HepG2 (cell line): Measurements from ENCODE around the gene RBM47. TPM values are rescaled to one million over a fixed set of nuclear protein-coding genes. Genes with fewer than 3 reads are reported as not detected.

Experiments
- E2F1 ChIP-seq: sonication (generic); formaldehyde crosslinking; IDR thresholded peaks from 2 replicates; pipeline ENCODE4 v1.5.0; 2020; ENCODE audit warnings: missing genetic modification reagents
- EZH2 ChIP-seq: conservative IDR thresholded peaks from 2 replicates; pipeline ENCODE4 v1.6.1; 2012; ENCODE audit warnings: mild to moderate bottlenecking, low read depth, low read length, moderate library complexity
- FIP1L1 ChIP-seq: fragments of 200-400 bp; formaldehyde crosslinking; IDR thresholded peaks from 2 replicates; pipeline ENCODE4 v1.6.1; 2018; ENCODE audit warnings: low read depth, mild to moderate bottlenecking, low read length, moderate library complexity, borderline replicate concordance; ENCODE audit not compliant: insufficient read depth
- HOXA9 ChIP-seq: sonication (generic); formaldehyde crosslinking; IDR thresholded peaks from 2 replicates; pipeline ENCODE4 v1.8.1; 2022; ENCODE audit warnings: missing genetic modification reagents, mild to moderate bottlenecking, moderate library complexity, borderline replicate concordance
- HOXD1 ChIP-seq: sonication (generic); formaldehyde crosslinking; IDR thresholded peaks from 2 replicates; pipeline ENCODE4 v1.5.0; 2020; ENCODE audit warnings: missing genetic modification reagents
- ISL2 ChIP-seq: sonication (generic); formaldehyde crosslinking; IDR thresholded peaks from 2 replicates; pipeline ENCODE4 v1.5.0; 2020; ENCODE audit warnings: missing genetic modification reagents
- KDM5B ChIP-seq: sonication (generic); formaldehyde crosslinking; IDR thresholded peaks from 2 replicates; pipeline ENCODE4 v1.4.0; 2020; ENCODE audit warnings: missing genetic modification reagents, mild to moderate bottlenecking, borderline replicate concordance
- KLF13 ChIP-seq: sonication (generic); formaldehyde crosslinking; IDR thresholded peaks from 2 replicates; pipeline ENCODE4 v1.4.0; 2020; ENCODE audit warnings: mild to moderate bottlenecking, missing genetic modification reagents
- KLF6 ChIP-seq: IDR thresholded peaks from 2 replicates; pipeline ENCODE4 v1.8.0; 2016; ENCODE audit warnings: missing biosample characterization, missing genetic modification reagents
- NFE2L2 ChIP-seq: fragments of 150-350 bp; IDR thresholded peaks from 2 replicates; pipeline ENCODE4 v1.6.1; 2014; ENCODE audit warnings: low read length
- PLSCR1 ChIP-seq: sonication (generic); formaldehyde crosslinking; IDR thresholded peaks from 2 replicates; pipeline ENCODE4 v1.5.0; 2020; ENCODE audit warnings: missing genetic modification reagents, mild to moderate bottlenecking, borderline replicate concordance
- REPIN1 ChIP-seq: sonication (generic); formaldehyde crosslinking; IDR thresholded peaks from 2 replicates; pipeline ENCODE4 v1.8.0; 2022; ENCODE audit warnings: missing genetic modification reagents, low read depth, mild to moderate bottlenecking, borderline replicate concordance
- TEF ChIP-seq: sonication (generic); formaldehyde crosslinking; IDR thresholded peaks from 2 replicates; pipeline ENCODE4 v1.5.0; 2020; ENCODE audit warnings: missing genetic modification reagents
- U2AF2 ChIP-seq: fragments of 200-400 bp; formaldehyde crosslinking; IDR thresholded peaks from 2 replicates; pipeline ENCODE4 v1.6.1; 2017; ENCODE audit warnings: low read depth, mild to moderate bottlenecking, low read length
- ZNF326 ChIP-seq: sonication (generic); formaldehyde crosslinking; IDR thresholded peaks from 2 replicates; pipeline ENCODE4 v1.4.0; 2020; ENCODE audit warnings: missing genetic modification reagents, borderline replicate concordance
- ZNF350 ChIP-seq: sonication (generic); formaldehyde crosslinking; IDR thresholded peaks from 2 replicates; pipeline ENCODE4 v1.4.0; 2020; ENCODE audit warnings: mild to moderate bottlenecking, low read depth, missing genetic modification reagents, borderline replicate concordance
- ZNF484 ChIP-seq: sonication (generic); formaldehyde crosslinking; IDR thresholded peaks from 2 replicates; pipeline ENCODE4 v1.5.1; 2020; ENCODE audit warnings: mild to moderate bottlenecking, low read depth, missing genetic modification reagents, borderline replicate concordance
- ZNF501 ChIP-seq: sonication (generic); formaldehyde crosslinking; IDR thresholded peaks from 2 replicates; pipeline ENCODE4 v1.5.1; 2020; ENCODE audit warnings: mild to moderate bottlenecking, moderate library complexity, missing genetic modification reagents
- ZNF766 ChIP-seq: sonication (generic); formaldehyde crosslinking; IDR thresholded peaks from 2 replicates; pipeline ENCODE4 v1.5.0; 2020; ENCODE audit warnings: missing genetic modification reagents, borderline replicate concordance
- ZNF780A ChIP-seq: sonication (generic); formaldehyde crosslinking; IDR thresholded peaks from 2 replicates; pipeline ENCODE4 v1.8.0; 2022; ENCODE audit warnings: mild to moderate bottlenecking, missing genetic modification reagents, moderate library complexity
- ZNF878 ChIP-seq: sonication (generic); formaldehyde crosslinking; IDR thresholded peaks from 2 replicates; pipeline ENCODE4 v1.8.1; 2023; ENCODE audit warnings: mild to moderate bottlenecking, missing genetic modification reagents, moderate library complexity
- polyA plus RNA-seq, 8 experiments: library from polyadenylated mRNA; depleted of rRNA in 3 of 8; stranded (reverse) in 7 of 8; unstranded in 1 of 8; fragments of >200 nt; fragmentation: Illumina TruSeq in 4 of 8; extraction: Trizol in 4 of 8; gene quantifications; 2 replicates each; pipeline versions ENCODE4 v1.2.1 to v1.2.3, GENCODE V29; 2011 to 2016; ENCODE audit warnings: low read depth in 4 of 8, missing spikeins in 1 of 8, mixed read lengths in 1 of 8; ENCODE audit not compliant: insufficient read depth in 1 of 8
- total RNA-seq, 5 experiments: library from RNA; depleted of rRNA; stranded (reverse); fragments of >200 nt; fragmentation: Illumina TruSeq; extraction: Trizol; gene quantifications; 2 replicates each; pipeline ENCODE4 v1.2.3, GENCODE V29; 2016; ENCODE audit warnings: low read depth in 1 of 5
- TF ChIP-seq, protein P1 (sequence below): fragments of 450-650 bp; IDR thresholded peaks from 2 replicates; pipeline ENCODE4 v1.6.1; 2017; ENCODE audit warnings: mild to moderate bottlenecking
- TF ChIP-seq, protein P2 (sequence below): IDR thresholded peaks from 2 replicates; pipeline ENCODE4 v1.6.1; 2018; ENCODE audit warnings: missing genetic modification reagents, mild to moderate bottlenecking, missing compliant biosample characterization

The RBM47 gene
- total and polyA plus RNA-seq, 2 of the 13 experiments (the other 11 are each of a cell fraction or from before 2014, with no cell fraction given) = 1.2 to 2.5 TPM

- TF ChIP-seq KDM5B (CRISPR knock-in tag) (no peak), TEF (CRISPR knock-in tag) (no peak), ZNF484 (CRISPR knock-in tag) (no peak), ISL2 (CRISPR knock-in tag) (peak; percentile 57), E2F1 (CRISPR knock-in tag) (no peak), REPIN1 (CRISPR knock-in tag) (peak; percentile 79; the same call in 1 of the 2 replicates), NFE2L2 (no peak), EZH2 (no peak), FIP1L1 (no peak), HOXA9 (CRISPR knock-in tag) (no peak), KLF13 (CRISPR knock-in tag) (no peak), ZNF326 (CRISPR knock-in tag) (no peak), ZNF878 (CRISPR knock-in tag) (no peak), PLSCR1 (CRISPR knock-in tag) (no peak), ZNF501 (CRISPR knock-in tag) (peak; percentile 70), HOXD1 (no peak), ZNF780A (CRISPR knock-in tag) (no peak), KLF6 (CRISPR knock-in tag) (0 out of 2 replicates have a peak, but pooled peaks have one; percentile 55), ZNF766 (CRISPR knock-in tag) (0 out of 2 replicates have a peak, but pooled peaks have one; percentile 24), ZNF350 (CRISPR knock-in tag) (peak; percentile 48; the same call in 1 of the 2 replicates), U2AF2 (no peak)
- TF ChIP-seq, protein P1, sequence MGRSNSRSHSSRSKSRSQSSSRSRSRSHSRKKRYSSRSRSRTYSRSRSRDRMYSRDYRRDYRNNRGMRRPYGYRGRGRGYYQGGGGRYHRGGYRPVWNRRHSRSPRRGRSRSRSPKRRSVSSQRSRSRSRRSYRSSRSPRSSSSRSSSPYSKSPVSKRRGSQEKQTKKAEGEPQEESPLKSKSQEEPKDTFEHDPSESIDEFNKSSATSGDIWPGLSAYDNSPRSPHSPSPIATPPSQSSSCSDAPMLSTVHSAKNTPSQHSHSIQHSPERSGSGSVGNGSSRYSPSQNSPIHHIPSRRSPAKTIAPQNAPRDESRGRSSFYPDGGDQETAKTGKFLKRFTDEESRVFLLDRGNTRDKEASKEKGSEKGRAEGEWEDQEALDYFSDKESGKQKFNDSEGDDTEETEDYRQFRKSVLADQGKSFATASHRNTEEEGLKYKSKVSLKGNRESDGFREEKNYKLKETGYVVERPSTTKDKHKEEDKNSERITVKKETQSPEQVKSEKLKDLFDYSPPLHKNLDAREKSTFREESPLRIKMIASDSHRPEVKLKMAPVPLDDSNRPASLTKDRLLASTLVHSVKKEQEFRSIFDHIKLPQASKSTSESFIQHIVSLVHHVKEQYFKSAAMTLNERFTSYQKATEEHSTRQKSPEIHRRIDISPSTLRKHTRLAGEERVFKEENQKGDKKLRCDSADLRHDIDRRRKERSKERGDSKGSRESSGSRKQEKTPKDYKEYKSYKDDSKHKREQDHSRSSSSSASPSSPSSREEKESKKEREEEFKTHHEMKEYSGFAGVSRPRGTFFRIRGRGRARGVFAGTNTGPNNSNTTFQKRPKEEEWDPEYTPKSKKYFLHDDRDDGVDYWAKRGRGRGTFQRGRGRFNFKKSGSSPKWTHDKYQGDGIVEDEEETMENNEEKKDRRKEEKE = no peak
- TF ChIP-seq, protein P2, sequence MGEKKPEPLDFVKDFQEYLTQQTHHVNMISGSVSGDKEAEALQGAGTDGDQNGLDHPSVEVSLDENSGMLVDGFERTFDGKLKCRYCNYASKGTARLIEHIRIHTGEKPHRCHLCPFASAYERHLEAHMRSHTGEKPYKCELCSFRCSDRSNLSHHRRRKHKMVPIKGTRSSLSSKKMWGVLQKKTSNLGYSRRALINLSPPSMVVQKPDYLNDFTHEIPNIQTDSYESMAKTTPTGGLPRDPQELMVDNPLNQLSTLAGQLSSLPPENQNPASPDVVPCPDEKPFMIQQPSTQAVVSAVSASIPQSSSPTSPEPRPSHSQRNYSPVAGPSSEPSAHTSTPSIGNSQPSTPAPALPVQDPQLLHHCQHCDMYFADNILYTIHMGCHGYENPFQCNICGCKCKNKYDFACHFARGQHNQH (CRISPR knock-in tag) = peak; percentile 63; the same call in 1 of the 2 replicates
Observed at GRCh38 chr4:40576651-40577480, 52.8 kb downstream of the RBM47 start (continued).
